Duodenal mucosa (tissue), 2 donors: ENCODE results near the gene CD300LB.
"Not testable (repeated sequence)": the region's sequence is repeated elsewhere in the genome, so short reads cannot be mapped to it uniquely, and the experiment has no call there.

Experiments
- H3K27ac ChIP-seq: one replicate; pipeline ENCODE4 v1.7.0; 2013; ENCODE audit warnings: low read depth, low read length
- H3K27me3 ChIP-seq, 2 donors: one replicate each; pipeline ENCODE4 v1.7.0; 2013; ENCODE audit warnings: low read length in 2 of 2, control low read depth in 1 of 2; ENCODE audit not compliant: insufficient read depth in 2 of 2, control insufficient read depth in 1 of 2
- H3K36me3 ChIP-seq, 2 donors: one replicate each; pipeline ENCODE4 v1.7.0; 2013; ENCODE audit warnings: low read length in 2 of 2, control low read depth in 1 of 2; ENCODE audit not compliant: insufficient read depth in 2 of 2, control insufficient read depth in 1 of 2
- H3K4me1 ChIP-seq, 2 donors: one replicate each; pipeline ENCODE4 v1.7.0; 2013; ENCODE audit warnings: low read length in 2 of 2, control low read depth in 1 of 2; ENCODE audit not compliant: insufficient read depth in 2 of 2, control insufficient read depth in 1 of 2
- H3K4me3 ChIP-seq, 2 donors: one replicate each; pipeline ENCODE4 v1.7.0; 2013; ENCODE audit warnings: low read length in 2 of 2, low read depth in 1 of 2
- H3K9ac ChIP-seq, 2 donors: one replicate each; pipeline ENCODE4 v1.7.0; 2013; ENCODE audit warnings: low read length in 2 of 2, low read depth in 1 of 2
- H3K9me3 ChIP-seq, 2 donors: one replicate each; pipeline ENCODE4 v1.7.0; 2013; ENCODE audit warnings: low read length in 2 of 2, control low read depth in 1 of 2; ENCODE audit not compliant: control insufficient read depth in 1 of 2

CD300LB gene

DNA sequence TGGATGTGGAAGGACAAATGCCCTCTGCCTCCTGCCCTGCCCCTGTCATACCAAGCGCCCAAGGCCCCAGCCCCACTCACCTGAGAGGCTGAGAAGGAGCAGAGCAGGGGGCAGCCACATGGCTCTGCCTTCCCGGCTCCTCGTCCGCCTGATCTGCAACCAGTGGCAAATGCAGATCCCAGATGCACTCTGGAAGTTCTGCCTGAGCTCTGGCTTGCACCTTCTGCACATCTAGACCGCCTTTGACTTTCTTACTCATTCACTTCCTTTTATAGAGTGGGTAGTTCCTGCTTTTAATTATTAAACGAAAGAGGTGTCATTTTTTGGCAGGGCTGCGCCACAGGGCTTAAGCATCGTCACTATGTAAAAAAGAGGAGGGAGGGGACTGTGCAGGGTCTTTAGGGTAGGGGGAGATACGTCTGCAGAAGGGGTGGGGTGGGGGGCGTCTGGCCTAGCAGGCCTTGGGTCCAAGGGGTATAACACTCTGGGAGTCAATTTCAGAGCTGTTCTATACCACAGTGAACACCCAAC is at the start of gene CD300LB:
CD300LB (minus strand) TSS at position 245 of the 531 bp plus-strand sequence; CDS start at position 120, 125 bp downstream.
- H3K36me3 ChIP-seq: no peaks in the 10 kb centered on the region
- peak within 1 kb of the TSS in 1 of 2 donors; percentile 36 for H3K4me3 ChIP-seq
- H3K9me3 ChIP-seq: no peaks in the 10 kb centered on the region
- H3K27me3 ChIP-seq: no peaks in the 10 kb centered on the region
- H3K4me1 ChIP-seq: no peaks in the 10 kb centered on the region
- H3K9ac ChIP-seq: no peak within 1 kb of the TSS
- H3K27ac ChIP-seq: no peak within 1 kb of the TSS

- no peaks in the 10 kb centered on the region for H3K27me3 ChIP-seq
- no peaks in the 10 kb centered on the region for H3K9me3 ChIP-seq
- no peak overlapping the region for H3K9ac ChIP-seq
- no peak overlapping the region for H3K4me3 ChIP-seq
- no peak overlapping the region for H3K27ac ChIP-seq
- no peaks in the 10 kb centered on the region for H3K36me3 ChIP-seq
- H3K4me1 ChIP-seq: peaks cover 0 to 5% of the 10 kb centered on the region in 2 donors
Observed at GRCh38 chr17:74579900-74580299, 48.6 kb upstream of the CD300LB start.

- Histone ChIP-seq H3K36me3 (no peaks in the 10 kb centered on the region), H3K4me3 (no peak overlapping the region), H3K9me3 (no peaks in the 10 kb centered on the region), H3K27ac (no peak overlapping the region), H3K27me3 (peaks cover 0 to 4% of the 10 kb centered on the region in 2 donors), H3K9ac (no peak overlapping the region), H3K4me1 (peaks cover 4 to 5% of the 10 kb centered on the region in 2 donors)
Observed at GRCh38 chr17:74578979-74579378, 47.7 kb upstream of the CD300LB start.

- no peak overlapping the region for H3K27ac ChIP-seq
- peaks cover 0 to 4% of the 10 kb centered on the region in 2 donors for H3K4me1 ChIP-seq
- H3K36me3 ChIP-seq: no peaks in the 10 kb centered on the region
- no peaks in the 10 kb centered on the region for H3K9me3 ChIP-seq
- H3K4me3 ChIP-seq: no peak overlapping the region
- peaks cover 0 to 4% of the 10 kb centered on the region in 2 donors for H3K27me3 ChIP-seq
- H3K9ac ChIP-seq: no peak overlapping the region
Observed at GRCh38 chr17:74574489-74575142, 43.3 kb upstream of the CD300LB start.

DNA sequence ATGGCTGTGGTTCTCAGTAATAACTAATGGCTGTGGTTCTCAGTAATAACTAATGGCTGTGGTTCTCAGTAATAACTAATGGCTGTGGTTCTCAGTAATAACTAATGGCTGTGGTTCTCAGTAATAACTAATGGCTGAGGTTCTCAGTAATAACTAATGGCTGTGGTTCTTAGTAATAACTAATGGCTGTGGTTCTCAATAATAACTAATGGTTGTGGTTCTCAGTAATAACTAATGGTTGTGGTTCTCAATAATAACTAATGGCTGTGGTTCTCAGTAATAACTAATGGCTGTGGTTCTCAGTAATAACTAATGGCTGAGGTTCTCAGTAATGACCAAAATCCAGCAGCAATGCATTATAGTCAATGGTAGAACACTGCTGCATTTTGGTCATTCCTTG is 42.4 kb upstream of the CD300LB start:
- not testable (repeated sequence) for H3K27ac ChIP-seq, H3K36me3 ChIP-seq, H3K27me3 ChIP-seq, H3K9me3 ChIP-seq, H3K4me3 ChIP-seq, H3K9ac ChIP-seq, H3K4me1 ChIP-seq

GRCh38 chr17:74573169-74573568 is 41.9 kb upstream of the CD300LB start:
- Histone ChIP-seq H3K4me1 (peaks cover 4 to 10% of the 10 kb centered on the region in 2 donors), H3K36me3 (no peaks in the 10 kb centered on the region), H3K4me3 (no peak overlapping the region), H3K9ac (no peak overlapping the region), H3K27ac (no peak overlapping the region), H3K9me3 (no peaks in the 10 kb centered on the region), H3K27me3 (peaks cover 3 to 4% of the 10 kb centered on the region in 2 donors)

DNA sequence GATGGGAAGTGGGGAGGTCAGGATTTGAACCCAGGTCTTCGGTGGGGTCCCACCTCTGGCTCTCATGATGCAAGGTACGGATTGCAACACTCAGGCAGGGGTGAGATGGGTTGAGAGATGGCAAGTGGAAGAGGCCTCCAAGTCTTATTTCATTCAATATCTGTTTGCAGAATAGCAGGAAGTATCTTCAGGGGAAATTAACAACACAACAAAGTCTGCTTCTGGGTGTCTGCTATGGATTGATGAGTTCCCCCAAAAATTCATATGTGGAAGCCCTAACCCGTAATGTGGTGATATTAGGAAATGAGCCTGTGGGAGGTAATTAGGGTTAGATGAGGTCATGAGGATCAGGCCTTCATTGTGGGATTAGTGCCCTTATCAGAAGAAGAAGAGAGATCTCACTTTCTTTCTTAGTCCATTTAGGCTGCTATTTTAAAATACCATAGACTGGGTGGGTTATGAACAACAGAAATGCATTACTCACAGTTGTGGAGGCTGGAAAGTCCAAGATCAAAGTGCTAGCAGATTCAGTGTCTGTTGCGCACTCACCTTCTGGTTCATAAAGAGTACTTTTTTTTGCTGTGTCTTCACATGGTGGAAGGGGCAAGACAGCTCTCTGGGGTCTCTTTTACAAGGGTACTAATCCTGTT is 40.5 kb upstream of the CD300LB start:
- Histone ChIP-seq H3K4me1 (peaks cover 4 to 10% of the 10 kb centered on the region in 2 donors), H3K27me3 (peaks cover 4 to 7% of the 10 kb centered on the region in 2 donors), H3K36me3 (no peaks in the 10 kb centered on the region), H3K4me3 (no peak overlapping the region), H3K27ac (no peak overlapping the region), H3K9me3 (no peaks in the 10 kb centered on the region), H3K9ac (no peak overlapping the region)

DNA sequence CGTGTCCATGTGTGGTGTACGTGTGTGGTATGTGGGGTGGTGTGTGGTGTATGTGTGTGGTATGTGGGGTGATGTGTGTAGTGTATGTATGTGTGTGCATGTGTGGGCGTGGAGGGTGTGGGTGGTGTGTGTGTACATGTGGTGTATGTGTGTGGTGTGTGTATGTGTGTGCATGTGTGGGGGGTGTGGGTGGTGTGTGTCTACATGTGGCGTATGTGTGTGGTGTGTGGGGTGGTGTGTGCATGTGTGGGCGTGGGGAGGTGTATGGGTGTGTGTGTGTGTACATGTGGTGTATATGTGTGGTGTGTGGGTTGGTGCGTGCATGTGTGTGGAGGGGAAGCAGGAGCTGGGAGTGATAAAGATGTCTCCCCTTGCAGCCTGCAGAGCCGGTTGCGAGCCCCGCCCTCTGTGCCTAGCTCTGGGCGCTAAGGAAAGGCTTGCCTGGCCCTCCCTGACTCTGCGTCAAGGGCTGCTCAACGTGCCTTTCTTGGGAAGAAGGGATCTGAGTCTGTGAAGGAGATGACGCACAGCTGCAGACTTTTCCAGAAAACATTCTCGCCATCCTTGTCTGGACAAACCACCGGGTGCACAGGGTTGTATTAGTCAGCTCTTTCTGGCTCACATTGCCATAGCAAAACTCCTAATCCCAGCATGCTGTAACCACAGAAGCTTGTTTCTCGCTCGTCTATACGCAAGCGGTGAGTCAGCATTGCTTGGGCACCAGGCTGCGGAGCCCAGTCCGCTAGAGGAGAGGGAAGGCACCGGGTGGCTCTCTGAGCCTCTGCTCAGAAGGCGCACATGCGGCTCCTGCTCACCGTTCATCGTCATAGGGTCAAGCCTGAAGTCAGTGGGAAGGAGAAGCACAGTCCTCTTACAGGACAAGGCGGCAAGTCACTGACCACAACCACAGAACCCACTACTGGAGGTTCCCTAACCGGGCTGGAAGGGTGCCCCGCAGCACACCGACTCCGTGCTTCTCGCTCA is 38.0 kb upstream of the CD300LB start:
- peaks cover 2 to 7% of the 10 kb centered on the region in 2 donors for H3K27me3 ChIP-seq
- no peaks in the 10 kb centered on the region for H3K9me3 ChIP-seq
- H3K4me1 ChIP-seq: peaks cover 0 to 10% of the 10 kb centered on the region in 2 donors
- no peak overlapping the region for H3K4me3 ChIP-seq
- no peak overlapping the region for H3K9ac ChIP-seq
- no peaks in the 10 kb centered on the region for H3K36me3 ChIP-seq
- H3K27ac ChIP-seq: no peak overlapping the region

DNA sequence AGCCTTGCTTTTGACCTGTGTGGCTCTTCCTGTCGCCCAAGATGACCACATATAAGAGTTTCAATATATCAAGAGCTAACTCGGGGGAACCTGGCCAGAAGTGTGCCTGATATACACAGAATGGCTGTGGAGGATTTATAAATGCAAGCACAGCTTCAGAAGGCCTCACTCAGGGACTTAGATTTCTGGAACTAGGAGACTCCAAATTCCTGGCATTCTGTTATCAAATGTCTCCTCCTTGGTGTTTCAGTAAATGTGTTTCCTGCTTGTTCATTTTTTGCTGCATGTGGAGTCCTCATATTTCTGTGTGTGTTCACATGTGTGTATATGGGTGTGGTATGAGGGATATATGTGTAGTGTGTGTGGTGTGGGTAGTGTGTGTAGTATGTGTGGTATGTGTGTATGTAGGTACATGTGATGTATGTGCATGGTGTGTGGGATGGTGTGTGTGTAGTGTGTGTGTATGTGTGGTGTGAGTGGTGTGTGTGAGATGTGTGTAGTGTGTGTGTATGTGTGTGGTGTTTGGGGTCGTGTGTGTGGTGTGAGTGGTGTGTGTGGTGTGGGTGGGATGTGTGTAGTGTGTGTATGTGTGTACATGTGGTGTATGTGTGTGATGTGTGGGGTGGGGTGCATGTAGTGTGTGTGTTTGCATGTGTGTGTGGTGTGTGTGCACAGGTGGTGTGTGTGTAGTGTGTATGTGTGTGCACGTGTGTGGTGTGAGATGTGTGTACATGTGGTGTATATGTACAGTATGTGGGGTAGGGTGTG is 37.0 kb upstream of the CD300LB start:
- Histone ChIP-seq H3K9me3 (no peaks in the 10 kb centered on the region), H3K4me3 (no peak overlapping the region), H3K27ac (no peak overlapping the region), H3K36me3 (no peaks in the 10 kb centered on the region), H3K4me1 (peaks cover 0 to 10% of the 10 kb centered on the region in 2 donors), H3K27me3 (peaks cover 0 to 10% of the 10 kb centered on the region in 2 donors), H3K9ac (no peak overlapping the region)
